WTC11 (cell line): ENCODE measurements around the gene HIGD1B. TPM values are rescaled to one million over a fixed set of nuclear protein-coding genes. Genes with fewer than 3 reads are reported as not detected.

Experiments
- ATAC-seq: fragments of 200-7000 bp; cut with Tn5 transposase; 2 replicates; pipeline ENCODE4 v1.10.0; 2021; ENCODE audit warnings: mild to moderate bottlenecking, moderate library complexity
- CTCF ChIA-PET: fragments of 300-600 bp; sonication (Branson Sonifier 250); formaldehyde crosslinking; loops from one replicate; lab custom pipeline; 2021; ENCODE audit warnings: antibody characterized with exemption; lab: Charles Lee
- POLR2A ChIA-PET: fragments of 350-600 bp; sonication (Branson Sonifier 250); formaldehyde crosslinking; loops from one replicate; lab custom pipeline; 2021; ENCODE audit warnings: antibody characterized with exemption; lab: Charles Lee
- DNase-seq: peaks from one replicate; pipeline ENCODE4 v3.0.0; 2021; ENCODE audit warnings: low spot score
- H3K27ac Mint-ChIP-seq: 2 replicates; pipeline ENCODE4 v1.8.0; 2021; ENCODE audit warnings: mixed read lengths
- H3K27me3 Mint-ChIP-seq: 2 replicates; pipeline ENCODE4 v1.8.0; 2021; ENCODE audit warnings: low read depth, mild to moderate bottlenecking, moderate library complexity, mixed read lengths
- H3K36me3 Mint-ChIP-seq: 2 replicates; pipeline ENCODE4 v1.8.0; 2021; ENCODE audit warnings: mixed read lengths
- H3K4me1 Mint-ChIP-seq: 2 replicates; pipeline ENCODE4 v1.8.0; 2022; ENCODE audit warnings: mixed read lengths
- H3K4me3 Mint-ChIP-seq: 2 replicates; pipeline ENCODE4 v1.8.0; 2021; ENCODE audit warnings: mild to moderate bottlenecking, moderate library complexity, mixed read lengths
- H3K9me3 Mint-ChIP-seq: 2 replicates; pipeline ENCODE4 v1.8.0; 2021; ENCODE audit warnings: mixed read lengths
- AFF4 ChIP-seq: sonication (generic); formaldehyde crosslinking; IDR thresholded peaks from 2 replicates; pipeline ENCODE4 v1.8.1; 2023; ENCODE audit warnings: mild to moderate bottlenecking, missing genetic modification reagents, borderline replicate concordance
- ATF2 ChIP-seq: sonication (generic); formaldehyde crosslinking; IDR thresholded peaks from 2 replicates; pipeline ENCODE4 v1.8.1; 2022; ENCODE audit warnings: low read depth, missing genetic modification reagents, borderline replicate concordance
- E2F4 ChIP-seq: sonication (generic); formaldehyde crosslinking; IDR thresholded peaks from 2 replicates; pipeline ENCODE4 v1.8.1; 2022; ENCODE audit warnings: low read depth, mild to moderate bottlenecking, moderate library complexity, missing genetic modification reagents, borderline replicate concordance
- EMX1 ChIP-seq: fragments of 250-450 bp; sonication (Bioruptor Pico); IDR thresholded peaks from 2 replicates; pipeline ENCODE4 v1.8.0; 2021; ENCODE audit warnings: mild to moderate bottlenecking
- FOXK1 ChIP-seq: sonication (generic); formaldehyde crosslinking; IDR thresholded peaks from 2 replicates; pipeline ENCODE4 v1.8.0; 2022; ENCODE audit warnings: mild to moderate bottlenecking, moderate library complexity, missing genetic modification reagents
- GTF2I ChIP-seq: fragments of 250-450 bp; sonication (Bioruptor Pico); conservative IDR thresholded peaks from 2 replicates; pipeline ENCODE4 v1.4.0; 2021; ENCODE audit warnings: mild to moderate bottlenecking
- JUN ChIP-seq: sonication (generic); formaldehyde crosslinking; IDR thresholded peaks from 2 replicates; pipeline ENCODE4 v1.8.0; 2023; ENCODE audit warnings: mild to moderate bottlenecking, missing genetic modification reagents
- NR1H2 ChIP-seq: sonication (generic); formaldehyde crosslinking; IDR thresholded peaks from 2 replicates; pipeline ENCODE4 v1.9.0; 2021; ENCODE audit warnings: mild to moderate bottlenecking, moderate library complexity, missing genetic modification reagents
- OVOL2 ChIP-seq: fragments of 250-450 bp; sonication (Bioruptor Pico); IDR thresholded peaks from 2 replicates; pipeline ENCODE4 v1.9.0; 2021; ENCODE audit warnings: mild to moderate bottlenecking, borderline replicate concordance
- PRDM15 ChIP-seq: sonication (generic); formaldehyde crosslinking; IDR thresholded peaks from 2 replicates; pipeline ENCODE4 v1.8.0; 2022; ENCODE audit warnings: missing genetic modification reagents
- SMAD3 ChIP-seq: sonication (generic); formaldehyde crosslinking; IDR thresholded peaks from 2 replicates; pipeline ENCODE4 v1.8.0; 2022; ENCODE audit warnings: missing genetic modification reagents, mild to moderate bottlenecking, borderline replicate concordance
- TP53 ChIP-seq: sonication (generic); formaldehyde crosslinking; IDR thresholded peaks from 2 replicates; pipeline ENCODE4 v1.8.1; 2023; ENCODE audit warnings: mild to moderate bottlenecking, missing genetic modification reagents
- USF1 ChIP-seq: sonication (generic); formaldehyde crosslinking; IDR thresholded peaks from 2 replicates; pipeline ENCODE4 v1.8.0; 2022; ENCODE audit warnings: mild to moderate bottlenecking, missing genetic modification reagents
- ZNF232 ChIP-seq: sonication (generic); formaldehyde crosslinking; IDR thresholded peaks from 2 replicates; pipeline ENCODE4 v1.8.0; 2022; ENCODE audit warnings: mild to moderate bottlenecking, missing genetic modification reagents
- ZNF263 ChIP-seq: sonication (generic); formaldehyde crosslinking; IDR thresholded peaks from 2 replicates; pipeline ENCODE4 v1.8.1; 2022; ENCODE audit warnings: low read depth, mild to moderate bottlenecking, moderate library complexity, missing genetic modification reagents
- ZNF281 ChIP-seq: sonication (generic); formaldehyde crosslinking; IDR thresholded peaks from 2 replicates; pipeline ENCODE4 v1.8.0; 2023; ENCODE audit warnings: mild to moderate bottlenecking, missing genetic modification reagents
- ZNF416 ChIP-seq: fragments of 250-450 bp; sonication (Bioruptor Pico); IDR thresholded peaks from 2 replicates; pipeline ENCODE4 v1.9.0; 2021; ENCODE audit warnings: mild to moderate bottlenecking, inconsistent platforms
- ZNF671 ChIP-seq: fragments of 250-450 bp; sonication (Bioruptor Pico); IDR thresholded peaks from 2 replicates; pipeline ENCODE4 v1.8.0; 2021; ENCODE audit warnings: mild to moderate bottlenecking
- total RNA-seq: library from RNA; stranded (reverse); gene quantifications from 3 replicates; pipeline ENCODE4 v1.2.3, GENCODE V29; 2021

Gene HIGD1B
- total RNA-seq, 1 experiment from 2014 or later: not detected

- POLR2A ChIA-PET: interaction anchor here (0.7 kb wide), 1 partner anchor 22 kb away, joined by 4 read pairs; no protein-coding TSS in a partner anchor
- no peak overlapping the region for H3K27ac Mint-ChIP-seq
- no peaks in the 10 kb centered on the region for H3K9me3 Mint-ChIP-seq
- H3K36me3 Mint-ChIP-seq: peaks cover 57% of the 10 kb centered on the region
- no peaks in the 10 kb centered on the region for H3K4me1 Mint-ChIP-seq
- CTCF ChIA-PET: no interaction called here
- no peak for ATAC-seq
- H3K27me3 Mint-ChIP-seq: no peaks in the 10 kb centered on the region
- H3K4me3 Mint-ChIP-seq: no peak overlapping the region
- TF ChIP-seq TP53 (CRISPR knock-in tag) (no peak), E2F4 (CRISPR knock-in tag) (no peak), ZNF232 (CRISPR knock-in tag) (no peak), SMAD3 (CRISPR knock-in tag) (no peak), ZNF671 (CRISPR knock-in tag) (no peak), ZNF416 (CRISPR knock-in tag) (no peak), OVOL2 (CRISPR knock-in tag) (no peak), EMX1 (CRISPR knock-in tag) (no peak), AFF4 (CRISPR knock-in tag) (no peak), PRDM15 (CRISPR knock-in tag) (no peak), ZNF263 (CRISPR knock-in tag) (no peak), ZNF281 (no peak), GTF2I (CRISPR knock-in tag) (no peak), FOXK1 (CRISPR knock-in tag) (no peak), ATF2 (CRISPR knock-in tag) (no peak), NR1H2 (CRISPR knock-in tag) (no peak), JUN (CRISPR knock-in tag) (no peak), USF1 (CRISPR knock-in tag) (no peak)
- DNase-seq: no peak
Observed at GRCh38 chr17:44801880-44802279, 45.8 kb upstream of the HIGD1B start.
